ENCODE measurements around the gene CRB2.

GRCh38 chr9:123323196-123324013, 32.6 kb upstream of the CRB2 start:
- TF ChIP-seq CTCF (IDR thresholded peaks at IDR 0.05; ENCODE audit: extremely low read depth in 1 of 2, insufficient read depth in 1 of 2, low read depth in 1 of 2, low read length in 2 of 2) (no peak), POLR2A (IDR thresholded peaks at IDR 0.05; ENCODE audit: low read depth, low read length) (no peak), EZH2 (IDR thresholded peaks at IDR 0.05; ENCODE audit: borderline replicate concordance, low read depth, low read length, severe bottlenecking) (no peak), GATA2 (IDR thresholded peaks at IDR 0.05; ENCODE audit: insufficient read depth, insufficient read length, low read depth, low read length) (no peak), MAX (IDR thresholded peaks at IDR 0.05; ENCODE audit: insufficient read depth, insufficient read length) (no peak), JUN (IDR thresholded peaks at IDR 0.05; ENCODE audit: borderline replicate concordance, insufficient read depth, insufficient read length, low read depth) (no peak), POLR2AphosphoS5 (IDR thresholded peaks at IDR 0.05; ENCODE audit: insufficient read depth, low read depth, low read length) (no peak), FOS (IDR thresholded peaks at IDR 0.05; ENCODE audit: borderline replicate concordance, insufficient read depth, low read length) (no peak), MYC (IDR thresholded peaks at IDR 0.05; ENCODE audit: low read depth, low read length) (no peak)
